TTC549 (cell line): Measurements from ENCODE around the gene POLR2E.

Source experiments
- FAIRE-seq: peaks from 2 replicates; lab custom pipeline; 2012; peaks lifted over from hg19 to GRCh38; lab: Jason Lieb, UNC

The POLR2E gene

DNA sequence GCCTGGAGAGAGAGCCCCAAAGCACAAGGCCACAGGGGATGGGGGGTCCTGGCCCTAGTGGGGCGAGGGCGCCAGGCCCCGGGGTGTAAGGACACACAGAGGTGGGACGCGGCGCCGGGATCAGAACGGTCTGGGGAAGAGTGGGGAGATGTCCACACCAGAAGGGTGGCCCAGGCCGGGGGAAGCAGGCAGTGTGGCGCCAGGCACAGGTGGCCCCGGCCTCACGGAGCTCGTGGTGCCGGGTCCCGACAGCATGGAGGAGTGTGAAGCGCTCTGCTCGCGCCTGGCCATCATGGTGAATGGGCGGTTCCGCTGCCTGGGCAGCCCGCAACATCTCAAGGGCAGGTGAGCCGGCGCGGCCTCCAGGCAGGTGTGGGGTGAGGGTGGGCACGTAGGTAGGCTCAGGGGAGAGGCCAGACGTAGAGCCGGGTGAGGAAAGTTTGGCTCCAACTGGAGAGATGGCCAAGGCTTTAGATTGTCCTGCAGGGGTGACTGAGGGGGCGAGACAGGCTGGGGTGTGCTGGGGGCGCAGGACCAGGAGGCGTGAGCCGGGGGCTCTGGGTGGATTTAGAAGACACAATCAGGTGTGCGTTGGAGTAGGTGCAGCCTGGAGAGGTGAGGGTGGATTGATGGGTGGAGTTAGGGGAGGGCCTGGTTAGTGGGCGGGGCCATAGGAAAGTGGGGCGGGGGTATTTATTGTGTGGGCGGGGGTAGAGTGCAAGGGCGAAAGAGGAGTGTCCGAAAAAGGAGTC lies 31.1 kb downstream of the POLR2E start:
- no peak for FAIRE-seq

DNA sequence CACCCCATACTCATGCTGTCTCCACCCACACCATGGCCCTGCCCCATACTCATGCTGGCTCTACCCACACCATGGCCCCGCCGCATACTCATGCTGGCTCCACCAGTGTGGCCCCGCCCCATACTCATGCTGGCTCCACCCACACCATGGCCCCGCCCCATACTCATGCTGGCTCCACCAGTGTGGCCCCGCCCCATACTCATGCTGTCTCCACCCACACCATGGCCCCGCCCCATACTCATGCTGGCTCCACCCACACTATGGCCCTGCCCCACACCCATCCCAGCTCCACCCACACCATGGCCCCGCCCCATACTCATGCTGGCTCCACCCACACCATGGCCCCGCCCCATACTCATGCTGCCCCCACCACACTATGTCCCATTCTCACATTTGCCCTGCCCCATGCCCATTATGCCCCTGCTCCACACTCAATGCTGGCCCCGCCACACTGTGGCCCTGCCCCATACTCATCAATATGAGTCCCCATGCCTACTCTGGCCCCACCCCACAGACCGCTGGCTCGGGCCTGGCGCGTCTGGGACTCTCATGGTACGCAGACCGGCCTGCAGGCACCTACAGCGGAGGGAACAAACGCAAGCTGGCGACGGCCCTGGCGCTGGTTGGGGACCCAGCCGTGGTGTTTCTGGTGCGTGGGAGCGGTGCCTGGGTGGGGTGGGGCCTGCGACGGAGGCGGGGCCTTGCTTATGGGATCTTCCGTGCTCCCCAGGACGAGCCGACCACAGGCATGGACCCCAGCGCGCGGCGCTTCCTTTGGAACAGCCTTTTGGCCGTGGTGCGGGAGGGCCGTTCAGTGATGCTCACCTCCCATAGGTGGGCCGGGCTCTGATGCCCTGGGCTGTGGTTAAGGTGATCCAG lies 31.9 kb downstream of the POLR2E start:
- no peak for FAIRE-seq

DNA sequence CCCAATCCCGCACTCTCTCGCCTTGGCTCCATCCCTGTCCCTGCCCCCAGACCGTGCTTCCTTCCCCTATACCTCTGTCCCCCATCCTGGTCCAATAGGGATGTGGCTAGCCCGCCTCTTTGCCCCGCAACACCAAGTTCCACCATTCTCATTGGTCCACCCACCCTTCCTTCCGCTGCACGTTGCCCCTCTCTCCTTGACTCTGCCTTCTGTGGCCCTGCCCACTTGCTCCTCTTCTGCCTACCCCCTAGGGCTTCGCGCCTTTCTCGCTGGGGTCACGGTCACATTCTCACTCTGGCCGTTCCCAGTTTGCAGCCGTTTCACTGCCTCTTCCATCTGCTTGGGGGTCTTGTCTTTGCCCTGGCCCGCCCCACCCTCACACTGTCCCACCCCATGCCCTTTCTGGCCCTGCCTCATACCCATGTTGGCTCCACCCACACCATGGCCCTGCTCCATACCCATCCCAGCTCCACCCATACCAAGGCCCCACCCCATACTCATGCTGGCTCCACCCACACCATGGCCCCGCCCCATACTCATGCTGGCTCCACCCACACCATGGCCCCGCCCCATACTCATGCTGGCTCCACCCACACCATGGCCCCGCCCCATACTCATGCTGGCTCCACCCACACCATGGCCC lies 32.7 kb downstream of the POLR2E start:
- FAIRE-seq, result no peak

- no peak for FAIRE-seq
Measured at GRCh38 chr19:1061987-1062386, 33.2 kb downstream of the POLR2E start.

DNA sequence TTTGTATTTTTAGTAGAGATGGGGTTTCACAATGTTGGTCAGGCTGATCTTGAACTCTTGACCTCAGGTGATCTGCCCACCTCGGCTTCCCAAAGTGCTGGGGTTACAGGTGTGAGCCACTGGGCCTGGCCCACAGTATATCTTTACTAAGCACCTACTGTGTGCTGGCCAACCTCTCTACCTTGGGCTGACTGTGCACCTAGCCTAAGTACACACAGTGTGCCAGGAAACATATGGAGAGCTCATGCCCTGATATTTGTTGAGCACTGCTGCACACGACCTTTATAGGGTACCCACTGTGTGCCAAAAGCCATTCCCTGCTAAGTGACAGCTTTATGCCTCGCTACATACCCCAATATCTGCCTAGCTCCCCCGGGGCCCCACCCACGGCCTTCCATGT lies 34.5 kb downstream of the POLR2E start:
- no peak for FAIRE-seq

DNA sequence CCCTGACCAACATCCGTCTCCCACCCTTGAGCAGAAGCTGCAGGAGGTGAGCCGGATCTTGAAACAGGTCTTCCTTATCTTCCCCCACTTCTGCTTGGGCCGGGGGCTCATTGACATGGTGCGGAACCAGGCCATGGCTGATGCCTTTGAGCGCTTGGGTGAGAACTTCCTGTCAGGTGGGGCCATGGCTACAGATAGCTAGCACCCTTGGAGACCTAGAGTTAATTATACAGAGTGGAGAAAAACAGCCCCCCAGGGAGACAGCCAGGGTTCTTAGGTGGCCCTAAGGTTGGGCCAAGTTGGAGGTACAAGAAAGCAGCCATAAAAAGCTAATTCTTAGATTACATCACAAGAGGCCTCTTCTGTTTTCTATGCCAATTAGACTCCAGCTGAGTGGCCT lies 37.1 kb downstream of the POLR2E start:
- no peak for FAIRE-seq

DNA sequence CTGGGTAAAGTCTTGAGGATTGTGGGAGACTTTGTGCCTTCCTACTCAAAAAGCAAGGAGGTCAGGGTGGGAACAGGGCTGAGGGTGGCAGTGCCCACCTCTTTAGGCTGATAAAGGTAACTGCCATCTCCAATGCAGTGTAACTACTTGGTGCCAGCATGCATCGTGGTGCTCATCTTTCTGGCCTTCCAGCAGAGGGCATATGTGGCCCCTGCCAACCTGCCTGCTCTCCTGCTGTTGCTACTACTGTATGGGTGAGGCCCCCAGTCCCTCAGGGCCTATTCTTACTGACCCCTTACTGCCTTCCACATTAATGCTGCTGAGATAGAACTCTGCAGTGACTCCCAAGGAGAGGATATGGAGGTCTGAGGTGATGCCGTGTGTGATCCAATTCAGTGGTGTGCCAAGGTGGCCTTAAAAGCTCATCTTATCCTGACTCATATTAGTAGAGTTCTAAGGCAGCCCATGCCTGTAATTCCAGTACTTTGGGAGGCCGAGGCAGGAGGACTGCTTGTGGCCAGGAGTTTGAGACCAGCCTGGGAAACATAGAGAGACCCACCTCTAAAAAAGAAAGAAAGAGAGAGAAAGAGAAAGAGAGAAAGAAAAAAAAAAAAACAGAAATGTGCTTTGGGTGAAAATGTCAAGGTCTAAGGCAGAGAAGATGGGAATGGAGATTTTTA lies 37.9 kb downstream of the POLR2E start:
- no peak for FAIRE-seq

DNA sequence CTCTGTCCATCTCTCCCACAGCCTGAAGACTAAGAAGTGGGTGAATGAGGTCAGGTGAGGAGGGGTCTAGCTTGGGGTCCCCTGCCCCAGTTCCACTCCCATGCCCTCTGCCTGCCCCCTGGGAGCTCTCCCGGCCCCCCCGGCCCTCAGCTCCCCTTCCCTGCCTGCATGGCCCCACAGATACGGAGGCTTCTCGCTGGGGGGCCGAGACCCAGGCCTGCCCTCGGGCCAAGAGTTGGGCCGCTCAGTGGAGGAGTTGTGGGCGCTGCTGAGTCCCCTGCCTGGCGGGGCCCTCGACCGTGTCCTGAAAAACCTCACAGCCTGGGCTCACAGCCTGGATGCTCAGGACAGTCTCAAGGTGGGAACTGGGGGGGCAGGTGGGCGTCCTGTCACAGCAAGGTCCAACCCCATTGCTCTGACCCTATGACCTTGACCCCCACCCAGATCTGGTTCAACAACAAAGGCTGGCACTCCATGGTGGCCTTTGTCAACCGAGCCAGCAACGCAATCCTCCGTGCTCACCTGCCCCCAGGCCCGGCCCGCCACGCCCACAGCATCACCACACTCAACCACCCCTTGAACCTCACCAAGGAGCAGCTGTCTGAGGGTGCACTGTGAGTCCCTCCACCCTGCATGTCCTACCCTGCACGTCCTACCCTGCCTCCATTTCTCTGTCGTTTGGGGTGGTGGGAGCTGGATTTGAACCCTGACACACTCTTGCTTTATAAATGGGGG lies 39.1 kb downstream of the POLR2E start:
- FAIRE-seq, result no peak

GRCh38 chr19:1055028-1055425 lies 40.1 kb downstream of the POLR2E start:
- no peak for FAIRE-seq

DNA sequence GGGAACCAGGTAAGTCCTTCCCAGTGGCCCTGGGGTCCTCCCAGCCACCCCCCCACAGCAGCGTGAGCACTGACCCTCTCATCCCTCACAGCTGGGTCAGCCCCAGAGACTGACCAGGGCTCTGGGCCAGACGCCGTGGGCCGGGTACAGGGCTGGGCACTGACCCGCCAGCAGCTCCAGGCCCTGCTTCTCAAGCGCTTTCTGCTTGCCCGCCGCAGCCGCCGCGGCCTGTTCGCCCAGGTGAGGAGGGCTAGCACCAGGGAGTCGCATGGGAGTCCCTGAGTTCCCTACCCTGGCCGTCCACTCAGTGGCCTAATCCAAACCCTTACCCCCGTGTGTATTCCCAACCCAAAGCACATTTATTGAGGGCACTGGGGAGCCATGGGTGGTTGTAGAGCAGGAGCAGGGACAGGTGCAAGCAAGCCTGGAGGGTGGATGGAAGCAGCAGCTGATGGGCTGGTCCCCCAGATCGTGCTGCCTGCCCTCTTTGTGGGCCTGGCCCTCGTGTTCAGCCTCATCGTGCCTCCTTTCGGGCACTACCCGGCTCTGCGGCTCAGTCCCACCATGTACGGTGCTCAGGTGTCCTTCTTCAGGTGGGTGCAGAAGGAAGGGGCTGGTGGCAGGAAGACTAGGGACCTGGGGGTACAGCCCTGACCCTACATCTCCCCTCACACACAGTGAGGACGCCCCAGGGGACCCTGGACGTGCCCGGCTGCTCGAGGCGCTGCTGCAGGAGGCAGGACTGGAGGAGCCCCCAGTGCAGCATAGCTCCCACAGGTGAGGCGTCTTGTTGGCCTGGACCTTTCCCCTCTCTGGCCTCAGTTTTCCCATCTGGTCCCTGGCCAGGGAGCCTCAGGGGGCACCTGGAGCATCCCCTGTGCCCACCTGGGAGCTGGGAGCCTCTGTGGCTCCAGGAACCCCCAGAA lies 40.8 kb downstream of the POLR2E start:
- FAIRE-seq, result no peak

DNA sequence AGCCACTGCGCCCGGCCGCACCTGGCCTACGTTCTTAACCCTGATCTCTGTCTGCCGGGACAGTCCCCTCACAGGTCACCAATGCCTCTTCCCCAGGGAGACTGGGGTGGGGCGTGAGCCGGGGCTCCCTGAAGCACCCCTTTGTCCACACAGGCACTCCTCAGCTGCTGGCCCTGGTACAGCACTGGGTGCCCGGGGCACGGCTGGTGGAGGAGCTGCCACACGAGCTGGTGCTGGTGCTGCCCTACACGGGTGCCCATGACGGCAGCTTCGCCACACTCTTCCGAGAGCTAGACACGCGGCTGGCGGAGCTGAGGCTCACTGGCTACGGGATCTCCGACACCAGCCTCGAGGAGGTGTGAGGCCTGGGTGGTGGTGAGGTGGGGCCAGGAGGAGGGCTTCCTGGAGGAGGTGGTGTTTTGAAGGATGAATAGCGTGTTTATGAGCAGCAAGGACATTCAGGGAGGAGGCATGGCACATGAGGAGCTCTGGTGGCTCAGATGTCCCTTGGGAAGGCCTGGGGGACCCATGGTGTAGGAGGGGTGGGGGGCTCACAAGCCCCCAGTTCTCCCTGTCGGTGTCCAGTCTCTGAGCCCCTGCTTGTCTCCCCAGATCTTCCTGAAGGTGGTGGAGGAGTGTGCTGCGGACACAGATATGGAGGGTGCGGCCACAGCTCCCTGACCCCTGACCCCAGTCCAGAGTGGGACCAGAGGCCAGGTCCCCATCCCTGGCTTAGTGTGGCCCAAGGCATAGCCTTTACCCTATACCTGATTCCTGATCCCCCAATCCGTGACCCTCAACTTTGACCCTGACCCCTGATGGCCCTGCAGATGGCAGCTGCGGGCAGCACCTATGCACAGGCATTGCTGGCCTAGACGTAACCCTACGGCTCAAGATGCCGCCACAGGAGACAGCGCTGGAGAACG lies 41.7 kb downstream of the POLR2E start:
- FAIRE-seq, result no peak

- FAIRE-seq, result no peak
Measured at GRCh38 chr19:1052349-1052975, 42.7 kb downstream of the POLR2E start.

- no peak for FAIRE-seq
Measured at GRCh38 chr19:1051791-1052190, 43.4 kb downstream of the POLR2E start.

GRCh38 chr19:1050989-1051788 lies 44.0 kb downstream of the POLR2E start:
- no peak for FAIRE-seq

DNA sequence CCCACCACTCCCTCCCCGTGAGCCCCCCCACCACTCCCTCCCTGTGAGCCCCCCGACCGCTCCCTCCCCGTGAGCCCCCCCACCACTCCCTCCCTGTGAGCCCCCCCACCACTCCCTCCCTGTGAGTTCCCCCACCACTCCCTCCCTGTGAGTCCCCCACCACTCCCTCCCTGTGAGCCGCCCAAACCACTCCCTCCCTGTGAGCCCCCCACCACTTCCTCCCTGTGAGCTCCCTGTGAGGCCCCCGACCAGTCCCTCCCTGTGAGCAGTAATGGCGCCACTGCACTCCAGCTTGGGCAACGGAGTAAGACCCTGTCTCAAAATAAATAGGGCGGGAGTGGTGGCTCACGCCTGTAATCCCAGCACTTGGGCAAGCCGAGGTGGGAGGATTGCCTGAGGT lies 45.4 kb downstream of the POLR2E start:
- no peak for FAIRE-seq

DNA sequence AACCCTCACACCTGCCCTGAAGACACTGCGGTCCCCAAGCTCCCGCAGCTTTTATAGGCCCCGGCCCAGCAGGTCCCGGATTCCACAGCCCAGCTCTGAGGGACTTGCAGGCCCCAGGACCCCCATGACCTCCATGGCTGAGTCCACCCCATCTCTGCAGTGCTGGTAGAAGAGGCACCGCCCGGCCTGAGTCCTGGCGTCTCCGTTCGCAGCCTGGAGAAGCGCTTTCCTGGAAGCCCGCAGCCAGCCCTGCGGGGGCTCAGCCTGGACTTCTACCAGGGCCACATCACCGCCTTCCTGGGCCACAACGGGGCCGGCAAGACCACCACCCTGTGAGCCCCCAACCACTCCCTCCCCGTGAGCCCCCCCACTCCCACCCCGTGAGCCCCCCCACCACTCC lies 46.1 kb downstream of the POLR2E start:
- FAIRE-seq, result no peak

DNA sequence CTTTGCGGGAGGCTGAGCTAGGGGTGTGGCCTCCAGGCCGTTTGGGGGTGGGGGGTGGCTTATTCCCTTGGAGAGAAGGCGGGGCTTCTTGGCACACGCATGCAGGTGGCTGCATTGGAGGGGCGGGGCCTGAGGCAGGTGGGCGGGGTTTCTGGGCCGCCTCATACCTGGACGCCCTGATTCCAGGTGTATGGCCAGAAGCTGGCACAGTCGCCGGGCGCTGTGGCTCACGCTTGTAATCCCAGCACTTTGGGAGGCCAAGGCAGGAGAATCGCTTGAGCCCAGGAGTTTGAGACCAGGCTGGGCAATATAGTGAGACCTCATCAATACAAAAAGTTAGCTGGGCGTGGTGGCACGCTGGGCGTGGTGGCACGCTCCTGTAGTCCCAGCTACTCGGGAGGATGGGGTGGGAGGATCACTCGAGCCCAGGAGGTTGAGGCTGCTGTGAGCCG lies 47.5 kb downstream of the POLR2E start:
- no peak for FAIRE-seq
